HFFc6 (cell line): ENCODE data around the gene FAM13C. TPM values are rescaled to one million over a fixed set of nuclear protein-coding genes. Genes with fewer than 3 reads are reported as not detected.

Source experiments
- DNase-seq: peaks from one replicate; pipeline ENCODE4 v3.0.0-alpha.2; 2018
- H3K27ac Mint-ChIP-seq: 2 replicates; pipeline ENCODE4 v1.8.0; 2020; ENCODE audit warnings: mild to moderate bottlenecking, mixed read lengths
- H3K27me3 Mint-ChIP-seq: 2 replicates; pipeline ENCODE4 v1.8.0; 2021; ENCODE audit warnings: mild to moderate bottlenecking, moderate library complexity, mixed read lengths; ENCODE audit not compliant: insufficient read depth
- H3K36me3 Mint-ChIP-seq: 2 replicates; pipeline ENCODE4 v1.8.0; 2021; ENCODE audit warnings: low read depth, mixed read lengths
- H3K4me1 Mint-ChIP-seq: 2 replicates; pipeline ENCODE4 v1.8.0; 2020; ENCODE audit warnings: low read depth, mixed read lengths
- H3K4me3 Mint-ChIP-seq: 2 replicates; pipeline ENCODE4 v1.8.0; 2020; ENCODE audit warnings: mild to moderate bottlenecking, moderate library complexity, mixed read lengths
- H3K9me3 Mint-ChIP-seq: 2 replicates; pipeline ENCODE4 v1.8.0; 2020; ENCODE audit warnings: mild to moderate bottlenecking, mixed read lengths
- CTCF ChIP-seq: fragments of 200-600 bp; sonication (generic); IDR thresholded peaks from 2 replicates; pipeline ENCODE4 v1.5.0; 2021; ENCODE audit warnings: antibody characterized with exemption, mild to moderate bottlenecking
- total RNA-seq, 6 experiments: library from RNA; stranded (reverse); fragmentation: NEBNext Ultra II Directional; extraction: Animal tissue kit (Norgen Biotek cat#: 25700); gene quantifications; 2 replicates in 1 of 6; 3 replicates in 5 of 6; pipeline ENCODE4 v1.2.3, GENCODE V29; 2021

Gene FAM13C
- total RNA-seq, 6 experiments from 2014 or later, result not detected

GRCh38 chr10:59354434-59354833 lies 7.9 kb downstream of the FAM13C start:
- Mint-ChIP-seq H3K4me1 (no peaks in the 10 kb centered on the region), H3K27ac (no peak overlapping the region), H3K4me3 (no peak overlapping the region), H3K36me3 (no peaks in the 10 kb centered on the region), H3K27me3 (no peaks in the 10 kb centered on the region), H3K9me3 (peaks cover 8% of the 10 kb centered on the region; the same call in 1 of the 2 replicates)
- TF ChIP-seq CTCF, result no peak
- DNase-seq, result no peak

GRCh38 chr10:59350558-59350957 lies 11.8 kb downstream of the FAM13C start:
- no peaks in the 10 kb centered on the region for H3K4me1 Mint-ChIP-seq
- no peak overlapping the region for H3K4me3 Mint-ChIP-seq
- H3K27me3 Mint-ChIP-seq, result no peaks in the 10 kb centered on the region
- H3K27ac Mint-ChIP-seq, result no peak overlapping the region
- no peak for DNase-seq
- peaks cover 15% of the 10 kb centered on the region for H3K9me3 Mint-ChIP-seq
- no peaks in the 10 kb centered on the region for H3K36me3 Mint-ChIP-seq
- TF ChIP-seq CTCF, result no peak

- no peak for TF ChIP-seq CTCF
- no peak for DNase-seq
- Mint-ChIP-seq H3K4me3 (no peak overlapping the region), H3K27ac (no peak overlapping the region), H3K27me3 (no peaks in the 10 kb centered on the region), H3K9me3 (peaks cover 40% of the 10 kb centered on the region), H3K4me1 (no peaks in the 10 kb centered on the region), H3K36me3 (no peaks in the 10 kb centered on the region)
Observed at GRCh38 chr10:59346321-59346720, 16.0 kb downstream of the FAM13C start.

GRCh38 chr10:59342723-59343122 lies 19.6 kb downstream of the FAM13C start:
- TF ChIP-seq CTCF, result no peak
- DNase-seq, result no peak
- Mint-ChIP-seq H3K4me3 (no peak overlapping the region), H3K9me3 (peaks cover 42% of the 10 kb centered on the region), H3K27me3 (peaks cover 1% of the 10 kb centered on the region; the same call in 1 of the 2 replicates), H3K4me1 (no peaks in the 10 kb centered on the region), H3K36me3 (no peaks in the 10 kb centered on the region), H3K27ac (no peak overlapping the region)

GRCh38 chr10:59342000-59342399 lies 20.3 kb downstream of the FAM13C start:
- DNase-seq, result no peak
- peaks cover 1% of the 10 kb centered on the region; the same call in 1 of the 2 replicates for H3K27me3 Mint-ChIP-seq
- no peak overlapping the region for H3K4me3 Mint-ChIP-seq
- no peak for TF ChIP-seq CTCF
- H3K36me3 Mint-ChIP-seq, result no peaks in the 10 kb centered on the region
- H3K27ac Mint-ChIP-seq, result no peak overlapping the region
- no peaks in the 10 kb centered on the region for H3K4me1 Mint-ChIP-seq
- peaks cover 42% of the 10 kb centered on the region for H3K9me3 Mint-ChIP-seq

- H3K27me3 Mint-ChIP-seq, result peaks cover 1% of the 10 kb centered on the region; the same call in 1 of the 2 replicates
- no peaks in the 10 kb centered on the region for H3K36me3 Mint-ChIP-seq
- peaks cover 36% of the 10 kb centered on the region for H3K9me3 Mint-ChIP-seq
- no peak overlapping the region for H3K27ac Mint-ChIP-seq
- DNase-seq, result no peak
- TF ChIP-seq CTCF, result no peak
- no peak overlapping the region for H3K4me3 Mint-ChIP-seq
- H3K4me1 Mint-ChIP-seq, result no peaks in the 10 kb centered on the region
Observed at GRCh38 chr10:59340285-59340684, 22.1 kb downstream of the FAM13C start.
